Subcutaneous adipose tissue (tissue), 4 donors: ENCODE results near the gene CALR. TPM values are rescaled to one million over a fixed set of nuclear protein-coding genes. Genes with fewer than 3 reads are reported as not detected.

Experiments
- total RNA-seq, 4 donors: library from RNA; depleted of rRNA; stranded (reverse); fragments of >200 nt; gene quantifications; one replicate each; pipeline ENCODE4 v1.1.0, GENCODE V29; 2016
- TF ChIP-seq, protein P1 (sequence below): fragments of 450-650 bp; IDR thresholded peaks from one replicate; pipeline ENCODE4 v1.5.1; 2016; ENCODE audit warnings: low read depth, mild to moderate bottlenecking, control low read depth, antibody characterized with exemption, moderate library complexity

The CALR gene
- total RNA-seq, 4 donors from 2014 or later: 222 to 414 (median 307) TPM

DNA sequence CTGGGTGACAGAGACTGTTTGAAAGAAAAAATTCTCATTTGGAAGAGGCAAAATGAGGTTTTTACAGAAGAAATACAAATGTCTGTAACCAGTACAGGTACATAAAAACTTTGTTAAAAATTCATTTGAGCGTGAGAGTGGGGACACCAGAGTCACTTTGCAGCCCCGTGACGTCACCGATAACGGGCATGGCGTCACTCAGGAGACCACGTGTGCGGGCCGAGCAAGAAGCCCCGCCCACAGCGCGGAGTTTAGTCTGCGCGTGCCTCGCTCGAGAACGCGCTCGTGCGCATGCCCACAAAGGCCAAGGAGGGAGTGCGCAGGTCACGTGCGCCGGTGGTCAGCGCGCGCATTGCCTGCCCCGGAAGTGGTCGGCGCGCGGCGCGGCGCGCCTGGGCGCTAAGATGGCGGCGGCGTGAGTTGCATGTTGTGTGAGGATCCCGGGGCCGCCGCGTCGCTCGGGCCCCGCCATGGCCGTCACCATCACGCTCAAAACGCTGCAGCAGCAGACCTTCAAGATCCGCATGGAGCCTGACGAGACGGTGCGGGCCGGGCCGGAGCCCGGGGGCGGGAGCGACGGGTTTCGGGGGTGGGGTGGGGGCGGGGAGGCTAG is 7.2 kb downstream of the CALR start, which contains the start of gene RAD23A:
Gene RAD23A, plus strand, starts transcription at position 384 of the 613 bp plus-strand sequence. Its CDS starts 87 bp downstream, at position 471.
- TF ChIP-seq, protein P1, sequence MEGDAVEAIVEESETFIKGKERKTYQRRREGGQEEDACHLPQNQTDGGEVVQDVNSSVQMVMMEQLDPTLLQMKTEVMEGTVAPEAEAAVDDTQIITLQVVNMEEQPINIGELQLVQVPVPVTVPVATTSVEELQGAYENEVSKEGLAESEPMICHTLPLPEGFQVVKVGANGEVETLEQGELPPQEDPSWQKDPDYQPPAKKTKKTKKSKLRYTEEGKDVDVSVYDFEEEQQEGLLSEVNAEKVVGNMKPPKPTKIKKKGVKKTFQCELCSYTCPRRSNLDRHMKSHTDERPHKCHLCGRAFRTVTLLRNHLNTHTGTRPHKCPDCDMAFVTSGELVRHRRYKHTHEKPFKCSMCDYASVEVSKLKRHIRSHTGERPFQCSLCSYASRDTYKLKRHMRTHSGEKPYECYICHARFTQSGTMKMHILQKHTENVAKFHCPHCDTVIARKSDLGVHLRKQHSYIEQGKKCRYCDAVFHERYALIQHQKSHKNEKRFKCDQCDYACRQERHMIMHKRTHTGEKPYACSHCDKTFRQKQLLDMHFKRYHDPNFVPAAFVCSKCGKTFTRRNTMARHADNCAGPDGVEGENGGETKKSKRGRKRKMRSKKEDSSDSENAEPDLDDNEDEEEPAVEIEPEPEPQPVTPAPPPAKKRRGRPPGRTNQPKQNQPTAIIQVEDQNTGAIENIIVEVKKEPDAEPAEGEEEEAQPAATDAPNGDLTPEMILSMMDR: no peak

GRCh38 chr19:12946092-12946721 is 7.8 kb downstream of the CALR start:
- TF ChIP-seq, protein P1: no peak

GRCh38 chr19:12946731-12947496 is 8.5 kb downstream of the CALR start:
- TF ChIP-seq, protein P1: no peak

DNA sequence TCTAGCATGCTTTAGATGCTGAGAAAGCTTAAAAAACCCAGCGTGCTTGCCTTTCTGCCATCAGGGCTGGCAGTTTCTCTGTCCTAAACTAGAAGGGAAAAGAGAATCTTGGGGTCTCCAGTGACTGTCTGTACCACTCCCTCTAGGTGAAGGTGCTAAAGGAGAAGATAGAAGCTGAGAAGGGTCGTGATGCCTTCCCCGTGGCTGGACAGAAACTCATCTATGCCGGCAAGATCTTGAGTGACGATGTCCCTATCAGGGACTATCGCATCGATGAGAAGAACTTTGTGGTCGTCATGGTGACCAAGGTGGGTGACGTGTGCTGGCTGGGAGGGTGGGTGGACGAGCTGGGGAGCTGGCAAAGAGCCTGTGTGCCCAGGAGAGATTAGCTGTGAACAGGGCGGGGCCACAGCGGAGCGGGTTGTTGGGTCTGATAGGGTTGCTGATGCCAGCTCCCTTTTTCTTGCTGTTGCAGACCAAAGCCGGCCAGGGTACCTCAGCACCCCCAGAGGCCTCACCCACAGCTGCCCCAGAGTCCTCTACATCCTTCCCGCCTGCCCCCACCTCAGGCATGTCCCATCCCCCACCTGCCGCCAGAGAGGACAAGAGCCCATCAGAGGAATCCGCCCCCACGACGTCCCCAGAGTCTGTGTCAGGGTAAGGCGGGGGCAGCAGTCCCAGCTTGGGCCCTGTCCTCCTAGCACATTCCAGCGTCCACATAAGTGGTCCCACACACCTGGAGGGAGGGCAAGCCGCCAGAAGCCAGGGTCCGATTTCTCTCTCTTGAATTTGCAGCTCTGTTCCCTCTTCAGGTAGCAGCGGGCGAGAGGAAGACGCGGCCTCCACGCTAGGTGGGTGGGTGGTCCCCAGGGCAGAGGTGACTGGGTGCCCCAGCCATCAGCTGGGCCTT is 9.5 kb downstream of the CALR start:
- TF ChIP-seq, protein P1: no peak

DNA sequence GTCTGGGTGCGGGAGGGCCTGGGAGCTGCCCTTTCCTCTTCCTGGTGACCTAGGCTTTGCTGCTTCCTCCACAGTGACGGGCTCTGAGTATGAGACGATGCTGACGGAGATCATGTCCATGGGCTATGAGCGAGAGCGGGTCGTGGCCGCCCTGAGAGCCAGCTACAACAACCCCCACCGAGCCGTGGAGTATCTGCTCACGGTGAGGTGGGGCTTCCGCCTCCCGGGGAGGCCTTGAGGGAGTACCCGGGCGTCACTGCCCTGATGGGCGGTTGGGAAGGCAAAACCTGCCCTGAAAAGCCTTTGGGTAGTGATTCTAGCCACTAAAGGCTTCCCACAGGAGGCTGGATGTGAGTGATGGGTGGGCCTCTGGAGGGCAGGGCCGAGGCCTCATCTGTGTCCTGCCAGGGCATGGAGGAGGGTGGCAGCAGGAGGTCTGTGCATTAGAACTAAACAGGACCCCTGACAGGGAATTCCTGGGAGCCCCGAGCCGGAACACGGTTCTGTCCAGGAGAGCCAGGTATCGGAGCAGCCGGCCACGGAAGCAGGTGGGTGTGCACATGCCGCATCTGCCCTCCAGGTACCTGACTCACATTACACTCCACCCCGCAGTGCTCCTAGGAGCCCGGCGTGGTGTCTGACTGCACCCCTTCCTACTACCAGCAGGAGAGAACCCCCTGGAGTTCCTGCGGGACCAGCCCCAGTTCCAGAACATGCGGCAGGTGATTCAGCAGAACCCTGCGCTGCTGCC is 10.4 kb downstream of the CALR start:
- TF ChIP-seq, protein P1: no peak

DNA sequence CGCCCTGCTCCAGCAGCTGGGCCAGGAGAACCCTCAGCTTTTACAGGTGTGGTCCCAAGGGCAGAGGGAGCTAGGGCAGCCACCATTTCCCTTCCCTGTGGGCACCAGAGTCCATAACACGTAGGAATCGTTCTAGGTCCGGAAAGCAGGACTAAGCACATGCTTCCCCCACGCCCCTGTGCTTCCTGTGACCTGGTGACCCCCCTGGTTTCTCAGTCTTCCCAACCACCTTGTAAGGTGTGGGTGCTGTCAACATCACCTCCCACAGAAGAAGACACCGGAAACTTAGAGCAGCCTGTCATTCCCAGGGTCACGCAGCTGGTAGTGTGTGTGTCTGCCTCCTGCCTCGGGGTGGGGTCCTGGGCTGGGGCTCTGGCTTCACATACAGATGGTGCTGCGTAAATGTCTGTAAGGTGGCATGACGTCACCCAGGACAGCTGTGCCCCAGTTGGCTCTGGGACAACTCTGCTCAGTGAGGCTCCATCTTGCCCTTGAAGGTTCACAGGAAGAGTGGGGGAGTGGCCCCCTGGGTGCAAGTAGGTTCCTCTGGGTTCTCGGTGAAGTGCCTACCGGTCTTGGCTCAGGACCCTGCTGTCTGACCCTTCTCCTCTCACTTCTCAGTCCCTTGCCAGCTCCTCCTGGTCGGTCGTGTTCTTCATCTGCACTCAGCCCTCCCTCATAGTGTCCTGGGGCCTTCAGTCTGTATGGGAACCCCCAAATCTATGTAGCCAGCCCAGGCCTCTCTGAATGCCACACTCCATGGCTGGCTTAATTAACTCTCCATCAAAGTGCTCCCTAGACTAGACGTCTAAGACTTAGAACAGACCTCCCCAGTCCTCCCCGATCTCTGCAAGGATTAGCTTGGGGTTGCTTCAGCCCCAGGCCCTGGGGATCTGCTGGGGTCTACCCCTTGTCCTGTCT is 11.2 kb downstream of the CALR start:
- TF ChIP-seq, protein P1: no peak
